T-helper 1 cell treated with Interleukin-12 subunit alpha and Interleukin-12 subunit beta and Interleukin-4 antibody, amounts not matched to agents 30 ng/mL and 1 ng/mL, for 36 hours (primary cell): ENCODE results near the gene SLC1A1. TPM values are rescaled to one million over a fixed set of nuclear protein-coding genes. Genes with fewer than 3 reads are reported as not detected.

Experiments
- intact Hi-C: fragments of 100-400 bp; cut with micrococcal nuclease; formaldehyde crosslinking; loops from one replicate; pipeline ENCODE4 v1.15.1; 2024
- total RNA-seq: library from RNA; stranded (reverse); gene quantifications from 2 replicates; pipeline ENCODE4 v1.2.3, GENCODE V29; 2022

SLC1A1 gene
- total RNA-seq, 1 donor from 2014 or later = 0.12 TPM

DNA sequence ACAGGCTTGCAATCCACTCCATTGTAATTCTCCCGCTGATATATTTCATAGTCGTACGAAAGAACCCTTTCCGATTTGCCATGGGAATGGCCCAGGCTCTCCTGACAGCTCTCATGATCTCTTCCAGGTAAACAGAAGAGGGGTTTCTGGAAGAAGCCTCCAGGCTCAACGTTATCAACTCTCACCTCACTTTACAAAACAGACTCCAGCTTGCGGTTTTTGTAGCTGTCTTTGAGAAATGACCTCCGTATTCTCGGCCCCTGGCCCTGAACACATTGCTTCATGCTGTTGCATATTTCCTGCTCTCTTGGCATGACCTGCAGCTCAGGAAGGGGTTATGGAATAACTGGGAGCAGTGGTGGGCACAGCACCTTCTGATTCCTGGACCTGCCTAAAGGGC is 85.7 kb downstream of the SLC1A1 start:
- intact Hi-C loops = no loop called here

DNA sequence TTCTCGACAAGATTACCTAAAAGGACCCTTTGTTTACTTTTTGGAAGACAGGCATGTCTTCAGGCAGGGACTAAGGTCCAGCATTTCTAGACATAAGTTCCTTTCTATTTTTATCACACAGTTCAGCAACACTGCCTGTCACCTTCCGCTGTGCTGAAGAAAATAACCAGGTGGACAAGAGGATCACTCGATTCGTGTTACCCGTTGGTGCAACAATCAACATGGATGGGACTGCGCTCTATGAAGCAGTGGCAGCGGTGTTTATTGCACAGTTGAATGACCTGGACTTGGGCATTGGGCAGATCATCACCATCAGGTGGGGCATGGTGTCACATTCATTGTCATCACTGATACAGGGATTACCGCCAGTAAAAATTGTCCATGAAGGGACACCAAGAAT is 86.2 kb downstream of the SLC1A1 start:
- intact Hi-C loops = no loop called here

- intact Hi-C loops = no loop called here
Measured at GRCh38 chr9:4579001-4579400, 88.7 kb downstream of the SLC1A1 start.

DNA sequence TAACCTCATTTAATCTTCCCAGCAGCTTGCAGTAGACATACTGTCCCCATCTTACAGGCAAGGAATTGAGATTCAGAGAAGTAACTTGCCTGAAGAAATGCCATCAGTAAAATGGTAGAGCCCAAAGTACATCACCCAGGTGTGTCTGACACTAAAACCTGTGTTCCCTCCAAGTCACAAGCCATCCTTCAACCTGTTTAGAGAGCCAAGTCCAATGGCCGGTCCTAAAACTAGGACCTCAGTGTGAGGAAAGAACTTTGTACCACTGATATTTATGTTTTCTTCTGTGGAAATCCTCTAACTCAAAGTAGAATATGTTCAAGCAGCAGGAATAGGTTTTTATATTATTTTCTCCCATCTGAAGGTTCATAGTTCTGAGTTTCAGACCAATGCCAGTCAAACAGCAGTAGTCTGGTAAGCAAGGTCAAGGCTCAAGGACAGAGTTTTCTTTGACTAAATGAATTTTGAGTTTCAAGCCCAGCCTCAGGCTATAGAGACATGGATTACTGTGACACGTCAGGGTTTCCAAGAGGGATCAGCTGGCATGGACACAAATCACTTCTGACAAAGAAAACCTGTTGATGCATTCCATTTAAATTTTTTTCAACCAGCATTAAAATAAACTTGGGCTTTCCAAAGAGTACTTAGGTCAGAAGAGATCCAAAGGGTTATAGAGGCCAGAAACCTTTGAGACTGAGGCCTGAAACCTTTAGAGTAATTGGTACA is 90.9 kb downstream of the SLC1A1 start:
- intact Hi-C loops = no loop called here

DNA sequence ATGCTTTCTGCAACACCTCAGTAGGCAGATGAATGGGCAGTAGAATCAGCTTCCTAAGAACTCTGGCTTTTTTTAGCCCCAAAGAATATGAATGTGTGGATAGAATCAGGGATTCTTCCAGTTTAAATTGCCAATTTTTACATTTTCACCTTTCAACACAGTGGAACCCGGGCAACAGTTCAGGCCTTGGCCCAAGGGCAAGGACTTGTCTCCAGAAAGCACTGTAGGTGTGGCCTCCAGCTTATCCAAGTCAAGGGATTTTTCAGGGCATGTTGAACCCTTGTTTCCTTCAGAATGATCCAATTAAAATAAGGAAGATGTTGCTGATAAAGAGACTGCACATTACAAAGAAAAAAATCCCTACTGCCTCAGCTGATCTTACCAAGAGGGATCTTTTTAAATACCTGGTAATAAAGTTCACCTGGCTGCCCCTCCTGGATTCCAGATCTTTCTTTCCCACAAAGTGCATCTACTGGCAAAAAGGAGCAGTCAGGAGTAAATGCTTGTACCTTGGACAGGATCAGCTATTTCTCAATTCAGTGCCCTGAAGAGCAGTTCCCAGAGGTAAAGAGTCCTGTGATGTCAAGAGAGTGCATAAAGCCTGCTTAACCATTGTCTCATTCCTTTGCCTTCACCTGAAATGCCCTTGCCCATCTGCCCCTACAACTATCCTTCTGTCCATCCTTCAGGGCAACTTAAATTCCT is 91.7 kb downstream of the SLC1A1 start:
- intact Hi-C loops = no loop called here

- intact Hi-C loops = no loop called here
Measured at GRCh38 chr9:4583001-4583400, 92.7 kb downstream of the SLC1A1 start.

- intact Hi-C loops = no loop called here
Measured at GRCh38 chr9:4584636-4585035, 94.4 kb downstream of the SLC1A1 start.

DNA sequence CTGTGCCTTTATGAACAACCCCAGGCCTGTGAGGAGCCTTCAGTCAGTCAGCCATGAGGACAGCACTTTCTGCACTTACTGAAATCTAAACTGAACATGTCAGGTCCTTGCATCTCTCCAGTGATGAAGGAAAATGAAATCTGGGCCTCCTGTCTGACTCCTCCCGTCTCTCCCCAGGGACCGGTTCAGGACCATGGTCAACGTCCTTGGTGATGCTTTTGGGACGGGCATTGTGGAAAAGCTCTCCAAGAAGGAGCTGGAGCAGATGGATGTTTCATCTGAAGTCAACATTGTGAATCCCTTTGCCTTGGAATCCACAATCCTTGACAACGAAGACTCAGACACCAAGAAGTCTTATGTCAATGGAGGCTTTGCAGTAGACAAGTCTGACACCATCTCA is 94.9 kb downstream of the SLC1A1 start:
- intact Hi-C loops = no loop called here

- intact Hi-C loops = no loop called here
Measured at GRCh38 chr9:4588721-4589120, 98.5 kb downstream of the SLC1A1 start.

DNA sequence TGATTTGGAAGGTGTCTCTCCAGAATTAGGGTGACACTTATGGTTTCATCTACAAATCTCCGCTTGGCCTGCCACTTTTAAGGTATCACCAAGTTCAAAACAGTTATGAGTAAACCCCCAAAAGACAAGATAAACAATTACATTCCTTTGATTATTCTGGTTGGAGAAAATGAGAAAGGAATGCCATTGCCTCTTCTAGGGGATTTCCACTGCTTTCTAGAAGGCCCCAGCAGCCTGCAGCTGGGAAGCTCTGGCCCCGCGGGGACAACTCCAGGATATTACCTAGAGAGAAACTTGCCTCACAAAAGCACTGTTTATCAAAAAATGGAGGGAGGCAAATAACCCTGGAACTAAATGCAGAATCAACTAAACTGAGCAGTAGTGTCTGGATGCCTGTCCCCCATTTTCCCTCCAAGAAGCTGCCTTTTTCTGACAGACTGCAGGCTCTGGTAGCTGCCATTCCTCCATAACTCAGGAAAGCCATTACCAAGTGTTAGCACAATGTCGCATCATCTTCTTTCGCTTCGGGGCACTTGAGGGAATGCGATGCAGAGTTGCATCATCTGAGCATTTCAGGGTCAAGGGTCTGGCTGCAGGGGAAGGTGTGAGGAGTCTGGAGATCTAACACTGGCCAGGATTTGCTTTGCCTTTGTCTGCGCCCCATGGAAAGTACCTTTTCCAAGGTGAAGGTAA is 100.3 kb downstream of the SLC1A1 start:
- intact Hi-C loops = no loop called here

GRCh38 chr9:4591123-4591500 is 100.8 kb downstream of the SLC1A1 start:
- intact Hi-C loops = no loop called here

- intact Hi-C loops = no loop called here
Measured at GRCh38 chr9:4592295-4592694, 102.0 kb downstream of the SLC1A1 start.

DNA sequence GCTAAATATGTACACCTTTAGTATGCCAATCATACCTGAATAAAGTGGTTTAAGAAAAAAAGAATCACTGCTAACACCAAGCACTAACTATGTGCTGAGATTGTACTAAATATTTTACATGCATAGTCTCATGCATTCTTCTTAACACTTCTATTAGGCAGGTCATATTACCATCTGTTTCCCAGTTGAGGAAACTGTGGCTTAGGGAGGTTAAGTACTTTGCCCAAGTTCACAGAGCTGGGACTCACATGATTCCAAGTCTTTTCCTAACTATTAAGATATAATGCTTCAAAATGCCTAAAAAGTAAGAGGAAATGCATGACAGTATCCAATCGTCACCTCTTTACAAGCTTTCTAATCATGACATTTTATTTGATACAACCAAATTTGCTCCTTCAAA is 102.6 kb downstream of the SLC1A1 start:
- intact Hi-C loops = no loop called here

DNA sequence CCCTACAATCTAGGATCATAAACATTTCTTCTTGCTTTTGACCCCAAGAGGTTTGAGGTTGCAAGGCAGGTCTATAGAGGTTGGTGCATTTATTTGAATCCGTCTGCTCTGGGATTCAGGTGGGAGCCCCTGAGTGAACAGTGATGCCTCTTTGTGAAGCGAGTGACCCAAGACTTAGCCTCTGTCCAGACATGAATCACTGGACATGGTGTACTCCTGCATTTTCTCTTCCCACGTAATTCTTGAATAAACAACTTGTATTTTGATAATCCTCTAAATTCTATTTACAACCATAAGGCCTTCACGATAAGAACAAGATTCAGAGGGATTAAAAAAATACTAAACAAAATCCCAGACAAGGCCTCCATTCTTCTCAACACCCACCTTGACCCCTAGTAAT is 104.3 kb downstream of the SLC1A1 start:
- intact Hi-C loops = no loop called here

GRCh38 chr9:4594994-4595393 is 104.7 kb downstream of the SLC1A1 start:
- intact Hi-C loops = no loop called here

GRCh38 chr9:4596165-4596922 is 106.1 kb downstream of the SLC1A1 start:
- intact Hi-C loops = no loop called here

GRCh38 chr9:4600368-4600767 is 110.1 kb downstream of the SLC1A1 start:
- intact Hi-C loops = loop anchor here (5.0 to 10.0 kb wide), 4 partner anchors 62 to 827 kb away; partner anchors contain the start of genes INSL6, JAK2 and PLPP6

DNA sequence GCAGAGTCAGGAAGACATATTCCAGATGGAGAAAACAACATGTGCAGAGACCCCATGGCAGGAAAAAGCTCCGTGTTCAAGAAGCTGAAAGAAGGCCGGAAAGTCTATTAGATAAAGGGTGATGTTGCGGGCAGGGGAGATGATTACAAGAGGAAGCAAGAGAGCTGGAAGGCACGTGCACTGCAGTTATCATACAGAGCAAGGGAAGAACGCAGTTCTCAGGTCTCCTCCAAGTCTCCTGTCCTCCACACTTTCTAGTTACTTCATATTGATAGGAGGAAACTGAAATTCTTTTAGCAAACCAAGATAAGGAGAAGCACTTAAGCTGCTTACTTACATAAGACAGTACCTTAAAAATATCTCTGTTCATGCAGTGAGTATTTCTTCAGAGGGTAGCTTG is 113.6 kb downstream of the SLC1A1 start:
- intact Hi-C loops = loop anchor here (1.0 to 10.0 kb wide), 8 partner anchors 36 to 823 kb away; partner anchors contain the start of genes CDC37L1, INSL6, JAK2 and PLPP6

GRCh38 chr9:4604678-4605095 is 114.4 kb downstream of the SLC1A1 start:
- intact Hi-C loops = loop anchor here (1.0 to 10.0 kb wide), 8 partner anchors 36 to 823 kb away; partner anchors contain the start of genes CDC37L1, INSL6, JAK2 and PLPP6

GRCh38 chr9:4606033-4606432 is 115.8 kb downstream of the SLC1A1 start:
- intact Hi-C loops = loop anchor here (10.0 kb wide), 1 partner anchor 579 kb away; the partner anchor contains the start of gene INSL6

- intact Hi-C loops = no loop called here
Measured at GRCh38 chr9:4614627-4615026, 124.4 kb downstream of the SLC1A1 start.
